Ascending aorta (tissue), 2 donors: ENCODE measurements around the gene TXNL4B. TPM values are rescaled to one million over a fixed set of nuclear protein-coding genes. Genes with fewer than 3 reads are reported as not detected.

Experiments used
- DNase-seq, 2 donors: peaks; one replicate each; pipeline ENCODE4 v3.0.0-alpha.2; 2019; ENCODE audit warnings: low spot score in 2 of 2
- H3K27ac ChIP-seq, 2 donors: fragments of 200-600 bp; sonication (generic); one replicate each; pipeline ENCODE4 v1.5.1; 2016 to 2017; ENCODE audit warnings: mild to moderate bottlenecking in 1 of 2
- H3K27me3 ChIP-seq: fragments of 200-600 bp; sonication (generic); one replicate; pipeline ENCODE4 v1.5.1; 2017
- H3K36me3 ChIP-seq, 2 donors: fragments of 200-600 bp; sonication (generic); one replicate each; pipeline ENCODE4 v1.5.1; 2016
- H3K4me1 ChIP-seq, 2 donors: fragments of 200-600 bp; sonication (generic); one replicate each; pipeline ENCODE4 v1.5.1; 2016 to 2017; ENCODE audit warnings: mild to moderate bottlenecking in 1 of 2
- H3K4me3 ChIP-seq, 2 donors: fragments of 200-600 bp; sonication (generic); one replicate each; pipeline ENCODE4 v1.5.1; 2016 to 2017; ENCODE audit warnings: mild to moderate bottlenecking in 1 of 2
- H3K9me3 ChIP-seq, 2 donors: fragments of 200-600 bp; sonication (generic); one replicate each; pipeline ENCODE4 v1.5.1; 2016
- intact Hi-C: fragments of 100-400 bp; cut with DNase I; formaldehyde crosslinking; loops from one replicate; pipeline ENCODE4 v1.15.1; 2023
- total RNA-seq: library from RNA; depleted of rRNA; stranded (reverse); fragments of >200 nt; gene quantifications from one replicate; pipeline ENCODE4 v1.1.0, GENCODE V29; 2016
- TF ChIP-seq, protein P1 (sequence below), 3 experiments: fragments of 200-600 bp in 2 of 3; fragments of 450-650 bp in 1 of 3; sonication (generic) in 2 of 3; IDR thresholded peaks; one replicate each; pipeline ENCODE4 v1.5.1; 2016 to 2019; ENCODE audit warnings: antibody characterized with exemption in 3 of 3, mild to moderate bottlenecking in 1 of 3, moderate library complexity in 1 of 3

Gene TXNL4B
- total RNA-seq, 1 donor from 2014 or later, result 2.4 TPM

DNA sequence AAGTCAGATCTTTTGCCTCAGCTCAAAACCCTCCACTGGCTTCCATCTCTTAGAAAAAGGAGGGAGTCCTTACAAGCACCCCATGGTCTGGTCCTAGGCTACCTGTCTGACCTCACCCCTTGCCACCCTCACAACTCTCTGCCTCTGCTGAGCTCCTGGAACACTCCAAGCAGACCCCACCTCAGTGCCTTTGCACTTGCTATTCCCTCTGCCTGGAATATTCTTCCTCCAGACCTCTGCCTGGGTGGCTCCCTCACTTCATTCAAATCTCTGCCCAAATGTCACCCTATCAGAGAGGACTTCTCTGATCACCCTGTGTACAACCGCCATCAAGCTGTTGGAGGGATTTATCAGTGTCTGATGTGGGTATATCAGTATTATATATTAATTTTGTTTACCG lies 41.1 kb upstream of the TXNL4B start:
- no peaks in the 10 kb centered on the region for H3K4me1 ChIP-seq
- intact Hi-C loops, result no loop called here
- no peak overlapping the region for H3K4me3 ChIP-seq
- H3K9me3 ChIP-seq, result no peaks in the 10 kb centered on the region
- no peak for DNase-seq
- no peaks in the 10 kb centered on the region for H3K36me3 ChIP-seq
- TF ChIP-seq, protein P1, sequence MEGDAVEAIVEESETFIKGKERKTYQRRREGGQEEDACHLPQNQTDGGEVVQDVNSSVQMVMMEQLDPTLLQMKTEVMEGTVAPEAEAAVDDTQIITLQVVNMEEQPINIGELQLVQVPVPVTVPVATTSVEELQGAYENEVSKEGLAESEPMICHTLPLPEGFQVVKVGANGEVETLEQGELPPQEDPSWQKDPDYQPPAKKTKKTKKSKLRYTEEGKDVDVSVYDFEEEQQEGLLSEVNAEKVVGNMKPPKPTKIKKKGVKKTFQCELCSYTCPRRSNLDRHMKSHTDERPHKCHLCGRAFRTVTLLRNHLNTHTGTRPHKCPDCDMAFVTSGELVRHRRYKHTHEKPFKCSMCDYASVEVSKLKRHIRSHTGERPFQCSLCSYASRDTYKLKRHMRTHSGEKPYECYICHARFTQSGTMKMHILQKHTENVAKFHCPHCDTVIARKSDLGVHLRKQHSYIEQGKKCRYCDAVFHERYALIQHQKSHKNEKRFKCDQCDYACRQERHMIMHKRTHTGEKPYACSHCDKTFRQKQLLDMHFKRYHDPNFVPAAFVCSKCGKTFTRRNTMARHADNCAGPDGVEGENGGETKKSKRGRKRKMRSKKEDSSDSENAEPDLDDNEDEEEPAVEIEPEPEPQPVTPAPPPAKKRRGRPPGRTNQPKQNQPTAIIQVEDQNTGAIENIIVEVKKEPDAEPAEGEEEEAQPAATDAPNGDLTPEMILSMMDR (IDR thresholded peaks at IDR 0.05), result no peak
- no peak overlapping the region for H3K27ac ChIP-seq
- no peaks in the 10 kb centered on the region for H3K27me3 ChIP-seq

DNA sequence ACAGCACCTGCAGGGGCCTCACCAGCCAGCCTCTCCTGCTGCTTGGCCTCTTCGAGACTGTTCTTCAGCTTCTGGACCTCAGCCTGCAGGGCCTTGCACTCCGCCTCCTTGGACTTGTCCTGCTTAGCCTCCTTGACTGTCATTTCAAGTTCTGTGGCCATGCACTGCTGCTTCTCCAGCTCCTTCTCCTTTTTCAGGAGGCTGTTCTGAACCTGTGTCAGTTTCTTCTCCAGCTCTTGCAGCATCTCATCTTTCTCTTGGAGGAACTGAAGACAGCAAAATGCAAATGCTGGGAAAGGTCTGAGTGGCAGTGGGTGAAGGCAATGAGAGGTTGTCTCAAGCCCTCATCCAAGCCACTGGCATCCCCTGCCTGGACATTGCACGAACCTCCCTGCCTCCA lies 39.3 kb upstream of the TXNL4B start:
- intact Hi-C loops, result no loop called here
- DNase-seq, result no peak

DNA sequence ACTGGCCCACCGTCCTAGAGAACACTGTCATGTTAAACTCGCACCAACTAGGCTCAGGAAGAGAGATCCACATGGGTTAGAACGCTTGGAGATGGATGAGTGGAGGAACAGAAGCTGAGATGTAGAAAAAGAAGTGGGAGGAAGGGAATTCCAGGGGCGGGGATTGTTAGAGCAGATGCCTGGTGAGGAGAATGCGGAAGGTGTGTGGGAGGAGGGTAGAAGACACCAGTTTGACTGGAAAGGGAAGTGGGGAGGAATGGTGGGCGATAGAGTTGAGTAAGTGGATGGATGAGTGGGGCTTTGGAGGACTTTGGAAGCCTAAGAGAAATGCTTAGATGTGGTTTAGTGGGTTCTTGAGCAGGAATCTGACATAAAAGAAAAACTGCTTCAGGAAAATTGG lies 37.6 kb upstream of the TXNL4B start:
- no peak overlapping the region for H3K4me3 ChIP-seq
- no peaks in the 10 kb centered on the region for H3K9me3 ChIP-seq
- no peak overlapping the region for H3K27ac ChIP-seq
- no peaks in the 10 kb centered on the region for H3K36me3 ChIP-seq
- no peaks in the 10 kb centered on the region for H3K4me1 ChIP-seq
- intact Hi-C loops, result no loop called here
- DNase-seq, result no peak
- H3K27me3 ChIP-seq, result no peaks in the 10 kb centered on the region
- TF ChIP-seq, protein P1 (IDR thresholded peaks at IDR 0.05), result no peak

More for the DNA sequence above, 39.3 kb upstream of the TXNL4B start:
- Histone ChIP-seq H3K27ac (no peak overlapping the region), H3K27me3 (no peaks in the 10 kb centered on the region), H3K4me1 (no peaks in the 10 kb centered on the region), H3K36me3 (no peaks in the 10 kb centered on the region), H3K9me3 (no peaks in the 10 kb centered on the region), H3K4me3 (no peak overlapping the region)
- TF ChIP-seq, protein P1 (IDR thresholded peaks at IDR 0.05), result no peak

DNA sequence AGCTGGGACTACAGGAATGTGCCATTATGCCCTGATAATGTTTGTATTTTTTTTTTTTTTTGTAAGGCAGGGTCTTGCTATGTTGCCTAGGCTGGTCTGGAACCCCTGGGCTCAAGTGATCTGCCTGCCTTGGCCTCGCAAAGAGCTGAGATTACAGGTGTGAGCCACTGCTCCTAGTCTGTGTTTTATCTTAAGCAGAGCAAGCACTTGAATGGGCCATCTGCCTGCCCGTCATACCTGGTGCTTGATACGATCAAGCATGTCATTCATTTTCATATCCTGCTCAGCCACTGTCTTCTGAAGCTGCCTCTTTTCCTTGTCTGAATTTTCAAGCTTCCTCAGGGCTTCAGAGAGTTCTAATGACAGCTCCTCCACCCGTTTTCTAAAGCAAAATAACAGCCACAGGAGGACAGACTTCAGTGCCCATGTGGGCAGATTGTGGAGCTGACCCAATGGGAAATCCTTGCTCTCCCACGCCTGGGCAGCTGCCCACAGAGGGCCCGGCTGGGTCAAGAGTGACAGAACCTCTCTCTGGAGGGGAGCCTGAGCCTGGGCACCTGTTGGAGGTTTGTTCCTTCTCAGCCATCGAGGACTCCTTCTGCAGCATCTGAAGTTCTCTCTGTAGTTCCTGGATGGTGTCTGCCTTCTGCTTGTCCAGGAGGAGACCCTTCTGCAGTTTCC lies 36.7 kb upstream of the TXNL4B start:
- DNase-seq, result no peak
- TF ChIP-seq, protein P1 (IDR thresholded peaks at IDR 0.05), result no peak
- intact Hi-C loops, result no loop called here
- Histone ChIP-seq H3K4me3 (no peak overlapping the region), H3K27ac (no peak overlapping the region), H3K9me3 (no peaks in the 10 kb centered on the region), H3K36me3 (no peaks in the 10 kb centered on the region), H3K4me1 (no peaks in the 10 kb centered on the region), H3K27me3 (no peaks in the 10 kb centered on the region)

DNA sequence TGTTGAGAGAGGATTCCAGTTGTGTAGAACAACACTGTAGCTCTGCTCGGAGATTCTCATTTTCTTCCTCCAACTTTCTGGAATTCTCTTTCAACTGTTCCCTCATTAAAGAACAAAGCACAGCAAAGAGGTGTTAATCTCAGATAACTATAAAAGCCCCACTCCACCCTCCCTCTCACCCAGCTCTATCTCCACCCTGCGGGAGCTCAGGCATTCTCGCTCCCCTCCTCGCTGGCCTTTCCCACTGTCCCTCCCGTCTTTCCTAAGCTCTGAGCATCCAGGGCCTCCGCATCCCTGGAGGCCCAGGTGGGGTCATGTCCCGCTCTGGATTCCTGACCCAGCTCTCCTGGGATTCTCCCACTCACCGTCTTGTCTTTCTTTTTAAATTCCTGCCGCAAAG lies 35.3 kb upstream of the TXNL4B start:
- TF ChIP-seq, protein P1 (IDR thresholded peaks at IDR 0.05), result no peak
- H3K27me3 ChIP-seq, result no peaks in the 10 kb centered on the region
- intact Hi-C loops, result no loop called here

DNA sequence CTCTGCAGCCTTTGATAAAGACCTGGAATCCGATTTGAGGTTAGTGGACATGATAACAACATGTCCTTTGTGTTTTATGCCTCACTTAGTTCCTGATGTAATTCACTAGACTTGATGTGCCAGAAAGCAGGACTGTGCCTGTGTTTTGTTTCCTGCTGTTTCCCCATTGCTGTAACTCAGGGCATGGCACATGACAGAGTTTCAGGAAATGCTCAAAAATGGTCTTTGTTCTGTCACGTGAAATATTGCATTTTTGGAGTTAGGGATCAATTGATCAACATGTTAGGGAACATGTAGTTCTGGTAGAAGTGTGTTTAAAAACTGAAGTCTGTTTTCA lies 33.0 kb upstream of the TXNL4B start:
- no peak overlapping the region for H3K27ac ChIP-seq
- H3K36me3 ChIP-seq, result no peaks in the 10 kb centered on the region
- H3K9me3 ChIP-seq, result no peaks in the 10 kb centered on the region
- intact Hi-C loops, result no loop called here
- H3K27me3 ChIP-seq, result no peaks in the 10 kb centered on the region
- TF ChIP-seq, protein P1 (IDR thresholded peaks at IDR 0.05), result no peak
- H3K4me1 ChIP-seq, result no peaks in the 10 kb centered on the region
- H3K4me3 ChIP-seq, result no peak overlapping the region
- no peak for DNase-seq

More for the DNA sequence above, 35.3 kb upstream of the TXNL4B start:
- no peaks in the 10 kb centered on the region for H3K36me3 ChIP-seq
- no peak overlapping the region for H3K4me3 ChIP-seq
- H3K4me1 ChIP-seq, result no peaks in the 10 kb centered on the region
- no peaks in the 10 kb centered on the region for H3K9me3 ChIP-seq
- no peak overlapping the region for H3K27ac ChIP-seq
- no peak for DNase-seq
